NT2/D1 (cell line): Measurements from ENCODE around the gene FARS2.

Experiments used
- DNase-seq: peaks from one replicate; pipeline ENCODE4 v3.0.0-alpha.2; 2011; ENCODE audit warnings: low read depth, low spot score
- H3K27me3 ChIP-seq: 2 replicates; pipeline ENCODE4 v1.6.0; 2011; ENCODE audit warnings: mild to moderate bottlenecking; ENCODE audit not compliant: insufficient read length, insufficient read depth
- H3K36me3 ChIP-seq: 2 replicates; pipeline ENCODE4 v1.6.1; 2011; ENCODE audit warnings: mild to moderate bottlenecking, low read length, mixed read lengths; ENCODE audit not compliant: insufficient read depth, insufficient read length
- H3K4me1 ChIP-seq: 2 replicates; pipeline ENCODE4 v1.5.1; 2011; ENCODE audit not compliant: insufficient read depth, insufficient read length
- H3K4me3 ChIP-seq: 2 replicates; pipeline ENCODE4 v1.5.1; 2011; ENCODE audit warnings: low read depth; ENCODE audit not compliant: insufficient read length
- H3K9ac ChIP-seq: 2 replicates; pipeline ENCODE4 v1.6.0; 2011; ENCODE audit warnings: low read depth; ENCODE audit not compliant: insufficient read length
- H3K9me3 ChIP-seq: 2 replicates; pipeline ENCODE4 v1.5.1; 2011; ENCODE audit warnings: mild to moderate bottlenecking, low read length; ENCODE audit not compliant: insufficient read depth
- SUZ12 ChIP-seq: IDR thresholded peaks from 2 replicates; pipeline ENCODE4 v1.6.1; 2011; ENCODE audit not compliant: insufficient read length, insufficient read depth; ENCODE audit errors: extremely low read depth
- YY1 ChIP-seq: IDR thresholded peaks from 2 replicates; pipeline ENCODE4 v1.6.1; 2011; ENCODE audit not compliant: insufficient read length, insufficient read depth
- ZNF274 ChIP-seq: IDR thresholded peaks from 2 replicates; pipeline ENCODE4 v1.6.1; 2011; ENCODE audit warnings: mild to moderate bottlenecking, low read depth, low read length

The FARS2 gene

GRCh38 chr6:5249451-5250122, 11.7 kb upstream of the FARS2 start:
- peaks cover 40% of the 10 kb centered on the region for H3K36me3 ChIP-seq

GRCh38 chr6:5250451-5250850, 10.9 kb upstream of the FARS2 start:
- no peaks in the 10 kb centered on the region for H3K27me3 ChIP-seq
- no peaks in the 10 kb centered on the region for H3K4me1 ChIP-seq
- DNase-seq, result no peak
- peaks cover 41% of the 10 kb centered on the region for H3K36me3 ChIP-seq
- no peak overlapping the region for H3K9ac ChIP-seq
- no peak overlapping the region for H3K4me3 ChIP-seq
- H3K9me3 ChIP-seq, result peaks cover 4% of the 10 kb centered on the region; the same call in 1 of the 2 replicates
- no peak for TF ChIP-seq ZNF274

More at GRCh38 chr6:5249451-5250122, 11.7 kb upstream of the FARS2 start:
- Histone ChIP-seq H3K4me3 (no peak overlapping the region), H3K4me1 (no peaks in the 10 kb centered on the region), H3K27me3 (no peaks in the 10 kb centered on the region), H3K9me3 (peaks cover 4% of the 10 kb centered on the region; the same call in 1 of the 2 replicates), H3K9ac (no peak overlapping the region)
- DNase-seq, result no peak
- TF ChIP-seq SUZ12 (no peak), YY1 (no peak), ZNF274 (no peak)

- Histone ChIP-seq H3K4me3 (no peak overlapping the region), H3K36me3 (peaks cover 41% of the 10 kb centered on the region), H3K27me3 (no peaks in the 10 kb centered on the region), H3K4me1 (no peaks in the 10 kb centered on the region), H3K9ac (no peak overlapping the region), H3K9me3 (peaks cover 4% of the 10 kb centered on the region; the same call in 1 of the 2 replicates)
- DNase-seq, result no peak
- no peak for TF ChIP-seq ZNF274
- no peak for TF ChIP-seq YY1
- no peak for TF ChIP-seq SUZ12
Observed at GRCh38 chr6:5250911-5251310, 10.4 kb upstream of the FARS2 start.

- no peak for DNase-seq
Observed at GRCh38 chr6:5256952-5257351, 4.4 kb upstream of the FARS2 start.

GRCh38 chr6:5257400-5257799, 3.9 kb upstream of the FARS2 start:
- Histone ChIP-seq H3K27me3 (no peaks in the 10 kb centered on the region), H3K4me3 (no peak overlapping the region), H3K4me1 (no peaks in the 10 kb centered on the region), H3K9ac (no peak overlapping the region), H3K9me3 (no peaks in the 10 kb centered on the region), H3K36me3 (peaks cover 49% of the 10 kb centered on the region)
- no peak for TF ChIP-seq ZNF274
- no peak for DNase-seq

More at GRCh38 chr6:5256952-5257351, 4.4 kb upstream of the FARS2 start:
- Histone ChIP-seq H3K27me3 (no peaks in the 10 kb centered on the region), H3K9me3 (no peaks in the 10 kb centered on the region), H3K36me3 (peaks cover 54% of the 10 kb centered on the region), H3K4me3 (no peak overlapping the region), H3K9ac (no peak overlapping the region), H3K4me1 (no peaks in the 10 kb centered on the region)
- TF ChIP-seq ZNF274 (no peak), SUZ12 (no peak), YY1 (no peak)

GRCh38 chr6:5259428-5259827, 1.9 kb upstream of the FARS2 start:
- no peak overlapping the region for H3K4me3 ChIP-seq

GRCh38 chr6:5260111-5260620, 1.1 kb upstream of the FARS2 start:
- Histone ChIP-seq H3K27me3 (no peaks in the 10 kb centered on the region), H3K9me3 (no peaks in the 10 kb centered on the region), H3K4me3 (peak overlapping the region; percentile 57), H3K9ac (peak overlapping the region; percentile 62), H3K36me3 (peaks cover 31% of the 10 kb centered on the region), H3K4me1 (no peaks in the 10 kb centered on the region)
- TF ChIP-seq ZNF274 (no peak), SUZ12 (no peak), YY1 (no peak)
- DNase-seq, result peak; percentile 25

More at GRCh38 chr6:5259428-5259827, 1.9 kb upstream of the FARS2 start:
- no peaks in the 10 kb centered on the region for H3K27me3 ChIP-seq
- no peaks in the 10 kb centered on the region for H3K4me1 ChIP-seq
- no peak overlapping the region for H3K9ac ChIP-seq
- DNase-seq, result no peak
- TF ChIP-seq SUZ12, result no peak
- no peak for TF ChIP-seq ZNF274
- H3K9me3 ChIP-seq, result no peaks in the 10 kb centered on the region
- peaks cover 38% of the 10 kb centered on the region for H3K36me3 ChIP-seq
